Astrocyte (in vitro differentiated cells and primary cell): ENCODE data around the gene ACTN2.

Experiments
- CTCF ChIP-seq: IDR thresholded peaks from 2 replicates; pipeline ENCODE4 v1.5.1; 2011; ENCODE audit warnings: low read depth, mild to moderate bottlenecking, inconsistent platforms, low read length, moderate library complexity; ENCODE audit not compliant: insufficient read depth
- EZH2 ChIP-seq: IDR thresholded peaks from 2 replicates; pipeline ENCODE4 v1.6.1; 2012; ENCODE audit warnings: mild to moderate bottlenecking, low read length, inconsistent platforms; ENCODE audit not compliant: insufficient read depth

- TF ChIP-seq CTCF (no peak), EZH2 (no peak)
Observed at GRCh38 chr1:236799001-236799400, 112.7 kb downstream of the ACTN2 start.
